Stimulated activated naive B cell treated with anti-CD40 and anti-IgM and Interleukin-4, amounts not matched to agents 10 μg/mL and 1 μg/mL and 100 μg/mL, for 72 hours (primary cell): Measurements from ENCODE around the gene C1orf52.

Experiments used
- ATAC-seq, 2 donors: fragments of 150-1000 bp; cut with Tn5 transposase; replicated peaks; 2 replicates each; pipeline ENCODE4 v1.10.0; 2021; ENCODE audit warnings: moderate library complexity in 1 of 2
- DNase-seq: peaks from one replicate; pipeline ENCODE4 v3.0.0; 2021
- H3K27ac Mint-ChIP-seq: one replicate; pipeline ENCODE4 v1.8.0; 2022; ENCODE audit warnings: mild to moderate bottlenecking, mixed read lengths
- H3K27me3 Mint-ChIP-seq, 2 donors: one replicate each; pipeline ENCODE4 v1.8.0; 2022; ENCODE audit warnings: mixed read lengths in 2 of 2
- H3K36me3 Mint-ChIP-seq, 2 donors: one replicate each; pipeline ENCODE4 v1.8.0; 2022; ENCODE audit warnings: mixed read lengths in 2 of 2, mild to moderate bottlenecking in 1 of 2
- H3K4me1 Mint-ChIP-seq, 2 donors: one replicate each; pipeline ENCODE4 v1.8.0; 2022; ENCODE audit warnings: mixed read lengths in 2 of 2, mild to moderate bottlenecking in 1 of 2
- H3K4me3 Mint-ChIP-seq, 2 donors: one replicate each; pipeline ENCODE4 v1.8.0; 2022; ENCODE audit warnings: mild to moderate bottlenecking in 2 of 2, mixed read lengths in 2 of 2, moderate library complexity in 1 of 2
- H3K9me3 Mint-ChIP-seq, 2 donors: one replicate each; pipeline ENCODE4 v1.8.0; 2022; ENCODE audit warnings: mixed read lengths in 2 of 2, mild to moderate bottlenecking in 1 of 2

Gene C1orf52

GRCh38 chr1:85259118-85259911 is at the start of gene C1orf52:
C1orf52 (minus strand) TSS chr1:85259662; CDS start chr1:85259633, 29 bp downstream.
- peak within 1 kb of the TSS; percentile 98 to 100 for H3K4me3 Mint-ChIP-seq
- no peaks in the 10 kb centered on the region for H3K27me3 Mint-ChIP-seq
- H3K27ac Mint-ChIP-seq: peak within 1 kb of the TSS; percentile 98
- DNase-seq: peak; percentile 93
- peaks cover 27 to 35% of the 10 kb centered on the region in 2 donors for H3K36me3 Mint-ChIP-seq
- peaks cover 0 to 4% of the 10 kb centered on the region in 2 donors for H3K9me3 Mint-ChIP-seq
- ATAC-seq: peak; percentile 97 to 98
- peaks cover 17 to 36% of the 10 kb centered on the region in 2 donors for H3K4me1 Mint-ChIP-seq

GRCh38 chr1:85308833-85309350 is 49.4 kb upstream of the C1orf52 start:
- H3K27ac Mint-ChIP-seq: no peak overlapping the region
- ATAC-seq: no peak
- peaks cover 29 to 33% of the 10 kb centered on the region in 2 donors for H3K27me3 Mint-ChIP-seq

GRCh38 chr1:85307987-85308832 is 48.7 kb upstream of the C1orf52 start:
- DNase-seq: peak; percentile 60
- H3K27ac Mint-ChIP-seq: peak overlapping the region; percentile 25

More at GRCh38 chr1:85308833-85309350, 49.4 kb upstream of the C1orf52 start:
- Mint-ChIP-seq H3K4me3 (no peak overlapping the region), H3K4me1 (peaks cover 15 to 17% of the 10 kb centered on the region in 2 donors), H3K36me3 (no peaks in the 10 kb centered on the region), H3K9me3 (no peaks in the 10 kb centered on the region)
- no peak for DNase-seq

GRCh38 chr1:85306236-85306635 is 46.8 kb upstream of the C1orf52 start:
- no peak for DNase-seq
- Mint-ChIP-seq H3K4me1 (peaks cover 8 to 9% of the 10 kb centered on the region in 2 donors), H3K4me3 (no peak overlapping the region), H3K9me3 (no peaks in the 10 kb centered on the region), H3K36me3 (peaks cover 4% of the 10 kb centered on the region in 2 donors), H3K27me3 (peaks cover 18 to 38% of the 10 kb centered on the region in 2 donors), H3K27ac (no peak overlapping the region)
- ATAC-seq: no peak

More at GRCh38 chr1:85307987-85308832, 48.7 kb upstream of the C1orf52 start:
- Mint-ChIP-seq H3K36me3 (no peaks in the 10 kb centered on the region), H3K4me3 (peak overlapping the region; percentile 65 to 73), H3K27me3 (peaks cover 22 to 33% of the 10 kb centered on the region in 2 donors), H3K4me1 (peaks cover 15 to 17% of the 10 kb centered on the region in 2 donors), H3K9me3 (no peaks in the 10 kb centered on the region)
- peak; percentile 92 to 95 for ATAC-seq

GRCh38 chr1:85303440-85304162 is 44.1 kb upstream of the C1orf52 start:
- Mint-ChIP-seq H3K4me1 (peaks cover 10 to 16% of the 10 kb centered on the region in 2 donors), H3K36me3 (peaks cover 4% of the 10 kb centered on the region in 2 donors), H3K9me3 (no peaks in the 10 kb centered on the region), H3K27ac (no peak overlapping the region), H3K4me3 (no peak overlapping the region), H3K27me3 (peaks cover 3 to 18% of the 10 kb centered on the region in 2 donors)
- DNase-seq: no peak
- ATAC-seq: no peak

DNA sequence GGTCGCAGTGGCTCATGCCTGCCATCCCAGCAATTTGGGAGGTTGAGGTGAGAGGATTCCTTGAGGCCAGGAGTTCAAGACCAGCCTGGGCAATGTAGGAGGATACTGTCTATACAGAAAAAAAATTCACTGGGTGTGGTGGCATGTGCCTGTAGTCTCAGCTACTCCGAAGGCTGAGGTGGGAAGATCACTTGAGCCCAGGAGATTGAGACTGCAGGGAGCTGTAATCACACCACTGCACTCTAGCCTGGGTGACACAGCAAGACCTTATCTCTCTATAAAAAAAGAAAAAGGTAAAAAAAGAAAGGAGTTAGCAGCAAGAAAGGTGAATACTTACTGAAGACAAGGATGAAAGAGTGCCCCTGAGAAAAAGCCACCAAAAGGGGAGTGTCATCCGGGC is 40.7 kb upstream of the C1orf52 start:
- H3K4me1 Mint-ChIP-seq: peaks cover 18 to 23% of the 10 kb centered on the region in 2 donors
- ATAC-seq: no peak
- no peak overlapping the region for H3K27ac Mint-ChIP-seq
- no peak for DNase-seq
- peaks cover 0 to 11% of the 10 kb centered on the region in 2 donors for H3K27me3 Mint-ChIP-seq
- no peaks in the 10 kb centered on the region for H3K9me3 Mint-ChIP-seq
- H3K36me3 Mint-ChIP-seq: peaks cover 4% of the 10 kb centered on the region in 2 donors
- no peak overlapping the region for H3K4me3 Mint-ChIP-seq

- H3K27ac Mint-ChIP-seq: peak overlapping the region; percentile 79
- peaks cover 0 to 11% of the 10 kb centered on the region in 2 donors for H3K27me3 Mint-ChIP-seq
- DNase-seq (peak; percentile 83), ATAC-seq (peak; percentile 94 to 99)
- no peaks in the 10 kb centered on the region for H3K9me3 Mint-ChIP-seq
- peaks cover 18 to 30% of the 10 kb centered on the region in 2 donors for H3K4me1 Mint-ChIP-seq
- peak overlapping the region; percentile 63 to 71 for H3K4me3 Mint-ChIP-seq
- peaks cover 4% of the 10 kb centered on the region in 2 donors for H3K36me3 Mint-ChIP-seq
These were observed 38.6 kb upstream of the C1orf52 start for GRCh38 chr1:85297855-85298629.

- Mint-ChIP-seq H3K4me3 (peak overlapping the region; percentile 63 to 71), H3K27me3 (peaks cover 0 to 6% of the 10 kb centered on the region in 2 donors), H3K36me3 (peaks cover 1 to 4% of the 10 kb centered on the region in 2 donors), H3K27ac (peak overlapping the region; percentile 79), H3K4me1 (peaks cover 18 to 30% of the 10 kb centered on the region in 2 donors), H3K9me3 (no peaks in the 10 kb centered on the region)
- ATAC-seq (no peak), DNase-seq (no peak)
These were observed 38.0 kb upstream of the C1orf52 start for GRCh38 chr1:85297538-85297854.

- peak overlapping the region in 1 of 2 donors; percentile 4 for H3K4me3 Mint-ChIP-seq
- ATAC-seq: no peak
- peaks cover 0 to under 1% of the 10 kb centered on the region in 2 donors for H3K27me3 Mint-ChIP-seq
- H3K9me3 Mint-ChIP-seq: no peaks in the 10 kb centered on the region
- no peak for DNase-seq
- H3K36me3 Mint-ChIP-seq: peaks cover 2 to 4% of the 10 kb centered on the region in 2 donors
- peaks cover 18 to 32% of the 10 kb centered on the region in 2 donors for H3K4me1 Mint-ChIP-seq
- H3K27ac Mint-ChIP-seq: no peak overlapping the region
These were observed 37.5 kb upstream of the C1orf52 start for GRCh38 chr1:85296980-85297379.

GRCh38 chr1:85295654-85296053 is 36.2 kb upstream of the C1orf52 start:
- no peak for DNase-seq
- Mint-ChIP-seq H3K9me3 (no peaks in the 10 kb centered on the region), H3K4me1 (peaks cover 20 to 41% of the 10 kb centered on the region in 2 donors), H3K27me3 (no peaks in the 10 kb centered on the region), H3K4me3 (no peak overlapping the region), H3K27ac (no peak overlapping the region), H3K36me3 (peaks cover 0 to 2% of the 10 kb centered on the region in 2 donors)
- no peak for ATAC-seq

DNA sequence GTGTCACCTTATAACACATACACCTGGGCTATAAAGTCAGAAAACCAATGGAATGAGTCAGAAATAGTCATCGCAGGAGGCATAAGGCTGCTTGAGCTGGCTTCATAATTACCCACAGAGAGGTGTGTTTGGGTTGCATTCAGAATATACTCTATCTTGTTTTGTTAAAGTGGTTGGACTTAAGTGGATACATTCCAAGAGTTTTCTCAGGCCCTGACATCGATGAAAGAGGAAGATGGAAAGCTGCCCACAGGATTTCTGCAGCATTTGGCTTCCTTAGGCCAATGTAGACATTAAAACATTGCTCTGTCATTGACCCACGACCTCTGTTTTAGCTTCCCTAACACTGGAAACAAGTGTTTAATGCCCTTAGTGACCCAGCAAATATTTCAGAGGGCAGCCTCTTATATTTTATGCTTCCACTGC is 35.6 kb upstream of the C1orf52 start:
- DNase-seq (no peak), ATAC-seq (no peak)
- Mint-ChIP-seq H3K4me3 (no peak overlapping the region), H3K9me3 (no peaks in the 10 kb centered on the region), H3K4me1 (peaks cover 25 to 48% of the 10 kb centered on the region in 2 donors), H3K36me3 (peaks cover 0 to 2% of the 10 kb centered on the region in 2 donors), H3K27me3 (no peaks in the 10 kb centered on the region), H3K27ac (no peak overlapping the region)

DNA sequence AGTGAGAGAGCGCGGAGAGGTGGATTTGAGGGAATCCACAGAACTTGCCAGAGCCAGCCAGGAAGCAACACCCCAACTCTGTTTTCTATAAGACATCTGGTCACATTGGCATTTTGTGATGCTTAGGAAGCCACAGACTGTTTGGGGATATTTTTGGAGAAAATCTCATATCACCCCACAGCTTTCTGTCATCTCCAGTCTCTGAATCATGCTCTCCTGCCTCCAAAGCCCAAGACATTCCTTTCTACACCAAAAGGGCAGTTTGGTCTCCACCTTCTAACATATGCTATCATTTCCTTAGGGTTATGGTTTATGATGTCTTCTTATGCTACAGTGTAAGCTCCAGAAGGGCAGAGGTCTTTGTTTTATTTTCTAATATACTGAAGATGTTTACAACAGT is 31.4 kb upstream of the C1orf52 start:
- H3K27ac Mint-ChIP-seq: no peak overlapping the region
- DNase-seq (no peak), ATAC-seq (no peak)
- H3K27me3 Mint-ChIP-seq: no peaks in the 10 kb centered on the region
- peaks cover 12 to 34% of the 10 kb centered on the region in 2 donors for H3K4me1 Mint-ChIP-seq
- peaks cover 2 to 3% of the 10 kb centered on the region in 2 donors for H3K36me3 Mint-ChIP-seq
- no peak overlapping the region for H3K4me3 Mint-ChIP-seq
- no peaks in the 10 kb centered on the region for H3K9me3 Mint-ChIP-seq

DNA sequence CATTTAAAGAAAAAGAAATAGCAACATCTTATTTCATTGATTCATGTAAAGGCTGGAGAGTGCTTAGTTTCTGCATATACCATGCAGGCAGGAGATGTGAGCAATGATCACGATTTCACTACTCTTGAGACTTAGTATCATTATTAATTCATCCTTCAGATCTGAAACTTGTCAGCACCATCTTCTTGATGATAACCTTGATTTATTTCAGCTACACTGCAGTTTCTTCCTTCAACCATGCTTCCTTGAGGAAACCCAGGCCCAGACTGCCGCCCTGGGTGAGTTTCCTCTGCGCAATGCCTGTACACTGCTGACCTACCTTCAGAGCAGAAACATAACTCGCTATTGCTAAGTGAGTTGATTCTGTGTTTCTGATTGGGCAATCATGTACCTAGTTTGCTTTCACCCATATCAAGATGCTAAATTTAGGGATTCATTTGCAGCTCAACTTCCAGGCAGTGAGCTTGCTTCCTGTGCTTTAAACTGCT is 30.4 kb upstream of the C1orf52 start:
- peaks cover 2 to 3% of the 10 kb centered on the region in 2 donors for H3K36me3 Mint-ChIP-seq
- peaks cover 12 to 34% of the 10 kb centered on the region in 2 donors for H3K4me1 Mint-ChIP-seq
- H3K27me3 Mint-ChIP-seq: no peaks in the 10 kb centered on the region
- ATAC-seq (peak; percentile 45 to 50), DNase-seq (no peak)
- no peak overlapping the region for H3K4me3 Mint-ChIP-seq
- no peaks in the 10 kb centered on the region for H3K9me3 Mint-ChIP-seq
- no peak overlapping the region for H3K27ac Mint-ChIP-seq
